Hepatocyte (in vitro differentiated cells): ENCODE results near the gene COL5A1. TPM values are rescaled to one million over a fixed set of nuclear protein-coding genes. Genes with fewer than 3 reads are reported as not detected.

Source experiments
- DNase-seq: peaks from one replicate; pipeline ENCODE4 v3.0.0-alpha.2; 2016; ENCODE audit warnings: low spot score
- H2AFZ ChIP-seq: fragments of 200-600 bp; sonication (generic); 2 replicates; pipeline ENCODE4 v1.6.0; 2016; ENCODE audit warnings: antibody characterized with exemption, mild to moderate bottlenecking
- H3K27ac ChIP-seq: fragments of 200-600 bp; sonication (generic); 2 replicates; pipeline ENCODE4 v1.5.1; 2016; ENCODE audit warnings: mild to moderate bottlenecking
- H3K27me3 ChIP-seq: fragments of 200-600 bp; sonication (generic); 2 replicates; pipeline ENCODE4 v1.6.1; 2016
- H3K36me3 ChIP-seq: fragments of 200-600 bp; sonication (generic); replicated peaks from 2 replicates; pipeline ENCODE4 v1.5.1; 2016; ENCODE audit warnings: low read depth; ENCODE audit not compliant: insufficient read depth
- H3K4me1 ChIP-seq: fragments of 200-600 bp; sonication (generic); 2 replicates; pipeline ENCODE4 v1.5.1; 2016; ENCODE audit warnings: mild to moderate bottlenecking, moderate library complexity; ENCODE audit not compliant: insufficient read depth
- H3K4me2 ChIP-seq: fragments of 200-600 bp; sonication (generic); 2 replicates; pipeline ENCODE4 v1.6.0; 2016
- H3K4me3 ChIP-seq: fragments of 200-600 bp; sonication (generic); 2 replicates; pipeline ENCODE4 v1.5.1; 2016; ENCODE audit warnings: mild to moderate bottlenecking
- H3K79me2 ChIP-seq: fragments of 200-600 bp; sonication (generic); 2 replicates; pipeline ENCODE4 v1.6.0; 2017; ENCODE audit warnings: mild to moderate bottlenecking
- H3K9me2 ChIP-seq: fragments of 200-600 bp; sonication (generic); replicated peaks from 2 replicates; pipeline ENCODE4 v1.6.0; 2017; ENCODE audit warnings: mild to moderate bottlenecking; ENCODE audit not compliant: insufficient read depth
- H3K9me3 ChIP-seq: fragments of 200-600 bp; sonication (generic); 2 replicates; pipeline ENCODE4 v1.5.1; 2016; ENCODE audit warnings: low read depth, mild to moderate bottlenecking
- H4K20me1 ChIP-seq: fragments of 200-600 bp; sonication (generic); 2 replicates; pipeline ENCODE4 v1.6.0; 2016; ENCODE audit warnings: mild to moderate bottlenecking; ENCODE audit not compliant: insufficient read depth, poor library complexity, severe bottlenecking
- CTCF ChIP-seq: fragments of 200-600 bp; sonication (generic); IDR thresholded peaks from 2 replicates; pipeline ENCODE4 v1.5.1; 2016; ENCODE audit warnings: antibody characterized with exemption, mild to moderate bottlenecking; ENCODE audit not compliant: poor library complexity
- EZH2 ChIP-seq: fragments of 200-600 bp; sonication (generic); IDR thresholded peaks from 2 replicates; pipeline ENCODE4 v1.6.1; 2016; ENCODE audit warnings: antibody characterized with exemption, mild to moderate bottlenecking, borderline replicate concordance
- EZH2phosphoT487 ChIP-seq: fragments of 200-600 bp; sonication (generic); IDR thresholded peaks from one replicate; pipeline ENCODE4 v1.6.1; 2018; ENCODE audit warnings: antibody characterized with exemption, mild to moderate bottlenecking, low read depth, moderate library complexity; ENCODE audit not compliant: unreplicated experiment, severe bottlenecking
- WGBS: methylation state at CpG from one replicate; pipeline ENCODE4 v1.1.6; 2016; ENCODE audit warnings: low lambda C conversion rate; ENCODE audit errors: missing lambda C conversion rate; 5-methylcytosine and 5-hydroxymethylcytosine counted together
- polyA plus RNA-seq: library from polyadenylated mRNA; unstranded; fragments of >200 nt; fragmentation: Nextera tagmentation; extraction: Ambion mirVana; gene quantifications from 2 replicates; pipeline ENCODE4 v1.2.1, GENCODE V29; 2016
- total RNA-seq: library from RNA; depleted of rRNA; stranded (reverse); fragments of >200 nt; gene quantifications from 2 replicates; pipeline ENCODE4 v1.2.3, GENCODE V29; 2014

The COL5A1 gene
- total and polyA plus RNA-seq, 2 experiments from 2014 or later = 342 to 347 TPM

GRCh38 chr9:134690301-134690751, 48.7 kb downstream of the COL5A1 start:
- peaks cover 92% of the 10 kb centered on the region for H4K20me1 ChIP-seq
- no peaks in the 10 kb centered on the region for H3K9me2 ChIP-seq
- H3K4me3 ChIP-seq = no peak overlapping the region
- TF ChIP-seq CTCF = no peak
- no peak for TF ChIP-seq EZH2
- no peak for TF ChIP-seq EZH2phosphoT487
- WGBS = 88% methylated on average over 14 of the region's 15 CpGs
- no peaks in the 10 kb centered on the region for H3K4me1 ChIP-seq
- no peaks in the 10 kb centered on the region for H3K9me3 ChIP-seq
- H3K79me2 ChIP-seq = peaks cover 85% of the 10 kb centered on the region
- no peak overlapping the region for H3K4me2 ChIP-seq
- H3K36me3 ChIP-seq = no peaks in the 10 kb centered on the region
- no peak for DNase-seq
- no peak overlapping the region for H2AFZ ChIP-seq
- H3K27ac ChIP-seq = no peak overlapping the region
- no peaks in the 10 kb centered on the region for H3K27me3 ChIP-seq

GRCh38 chr9:134690946-134691694, 49.5 kb downstream of the COL5A1 start:
- Histone ChIP-seq H3K9me2 (no peaks in the 10 kb centered on the region), H3K36me3 (no peaks in the 10 kb centered on the region), H4K20me1 (peaks cover 90% of the 10 kb centered on the region), H3K4me1 (no peaks in the 10 kb centered on the region), H3K4me2 (no peak overlapping the region), H3K4me3 (no peak overlapping the region), H3K9me3 (no peaks in the 10 kb centered on the region), H2AFZ (no peak overlapping the region), H3K79me2 (peaks cover 81% of the 10 kb centered on the region), H3K27me3 (no peaks in the 10 kb centered on the region), H3K27ac (peak overlapping the region; percentile 23)
- TF ChIP-seq CTCF (no peak), EZH2 (no peak), EZH2phosphoT487 (no peak)
- WGBS = 78% methylated on average over 31 of the region's 31 CpGs
- DNase-seq = no peak

GRCh38 chr9:134691695-134692572, 50.3 kb downstream of the COL5A1 start:
- Histone ChIP-seq H3K27ac (no peak overlapping the region), H2AFZ (no peak overlapping the region), H3K4me2 (no peak overlapping the region), H3K4me1 (no peaks in the 10 kb centered on the region), H3K36me3 (no peaks in the 10 kb centered on the region), H3K9me3 (no peaks in the 10 kb centered on the region), H4K20me1 (peaks cover 89% of the 10 kb centered on the region), H3K4me3 (no peak overlapping the region), H3K27me3 (no peaks in the 10 kb centered on the region), H3K79me2 (peaks cover 78% of the 10 kb centered on the region), H3K9me2 (no peaks in the 10 kb centered on the region)
- TF ChIP-seq EZH2phosphoT487 = no peak
- 86% methylated on average over 23 of the region's 23 CpGs for WGBS
- no peak for DNase-seq

- H2AFZ ChIP-seq = no peak overlapping the region
These were observed 50.9 kb downstream of the COL5A1 start for GRCh38 chr9:134692573-134692860.

More at GRCh38 chr9:134692573-134692860, 50.9 kb downstream of the COL5A1 start:
- Histone ChIP-seq H3K4me1 (no peaks in the 10 kb centered on the region), H3K4me3 (no peak overlapping the region), H3K9me3 (no peaks in the 10 kb centered on the region), H3K27me3 (no peaks in the 10 kb centered on the region), H4K20me1 (peaks cover 89% of the 10 kb centered on the region), H3K27ac (no peak overlapping the region), H3K9me2 (no peaks in the 10 kb centered on the region), H3K36me3 (no peaks in the 10 kb centered on the region), H3K4me2 (no peak overlapping the region), H3K79me2 (peaks cover 79% of the 10 kb centered on the region)
- 84% methylated on average over 6 of the region's 6 CpGs for WGBS
- no peak for TF ChIP-seq EZH2phosphoT487
- TF ChIP-seq CTCF = no peak
- no peak for TF ChIP-seq EZH2
- DNase-seq = no peak
